SKM-1 treated with dmso at 0.1 percent for 144 hours (cell line): ENCODE data around the gene IPPK.

Experiments used
- DNase-seq: peaks from one replicate; lab custom pipeline; 2025; ENCODE audit not compliant: unreplicated experiment; lab: John Stamatoyannopoulos, UW

IPPK gene

DNA sequence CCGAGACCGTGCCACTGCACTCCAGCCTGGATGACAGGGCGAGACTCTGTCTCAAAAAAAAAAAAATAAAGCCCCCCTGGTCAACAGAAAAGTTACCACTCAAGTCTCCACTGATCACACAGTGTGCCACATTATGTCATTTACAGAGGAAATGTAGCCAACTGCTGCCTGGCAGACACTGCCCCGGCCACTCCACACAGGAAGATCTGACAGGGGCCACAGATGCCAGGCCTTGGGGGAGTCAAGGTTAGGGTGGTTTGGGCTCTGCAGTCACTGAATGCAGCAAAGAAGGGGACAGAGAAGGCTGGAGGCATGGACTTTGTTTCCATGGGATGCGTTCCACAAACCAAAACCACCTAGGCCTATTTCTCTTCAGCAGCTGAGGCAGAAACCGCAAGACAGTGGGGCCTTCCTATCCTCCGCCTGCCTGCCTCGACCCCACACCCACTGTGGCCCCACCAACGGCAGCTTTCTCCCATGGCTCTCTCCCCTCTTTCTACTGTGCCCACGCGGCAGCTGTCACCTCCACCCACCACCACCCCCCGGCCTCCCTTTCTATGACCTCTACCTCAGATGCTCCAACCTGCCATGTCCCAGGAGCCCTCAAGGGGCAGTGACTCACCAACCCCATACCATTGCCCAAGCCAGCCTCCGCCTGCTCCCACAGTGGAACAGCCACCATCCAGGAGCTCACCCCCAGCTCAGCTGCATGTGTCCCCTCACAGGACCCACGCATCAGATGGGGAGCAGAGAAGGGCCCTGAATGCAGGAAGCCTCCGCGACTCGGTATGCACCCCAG lies 12.4 kb downstream of the IPPK start:
- no peak for DNase-seq

DNA sequence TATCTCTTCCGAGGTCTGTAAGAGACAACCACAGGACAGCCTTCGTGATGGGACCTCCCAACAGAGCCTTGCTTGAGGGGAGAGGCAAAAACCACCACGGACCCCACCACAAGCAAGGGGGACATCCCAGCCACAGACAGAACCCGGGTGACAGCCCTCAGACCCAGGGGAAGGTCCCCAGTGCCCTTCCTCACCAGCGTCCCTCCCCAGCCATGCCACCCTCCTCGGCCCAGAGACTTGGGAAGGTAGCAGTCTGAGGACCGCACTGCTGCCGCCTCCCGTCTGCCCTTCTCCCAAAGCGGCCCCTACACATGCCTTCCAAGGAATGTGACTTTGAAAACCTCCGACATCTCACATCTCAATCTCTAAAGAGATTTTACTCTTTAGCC lies 13.4 kb downstream of the IPPK start:
- DNase-seq: no peak

DNA sequence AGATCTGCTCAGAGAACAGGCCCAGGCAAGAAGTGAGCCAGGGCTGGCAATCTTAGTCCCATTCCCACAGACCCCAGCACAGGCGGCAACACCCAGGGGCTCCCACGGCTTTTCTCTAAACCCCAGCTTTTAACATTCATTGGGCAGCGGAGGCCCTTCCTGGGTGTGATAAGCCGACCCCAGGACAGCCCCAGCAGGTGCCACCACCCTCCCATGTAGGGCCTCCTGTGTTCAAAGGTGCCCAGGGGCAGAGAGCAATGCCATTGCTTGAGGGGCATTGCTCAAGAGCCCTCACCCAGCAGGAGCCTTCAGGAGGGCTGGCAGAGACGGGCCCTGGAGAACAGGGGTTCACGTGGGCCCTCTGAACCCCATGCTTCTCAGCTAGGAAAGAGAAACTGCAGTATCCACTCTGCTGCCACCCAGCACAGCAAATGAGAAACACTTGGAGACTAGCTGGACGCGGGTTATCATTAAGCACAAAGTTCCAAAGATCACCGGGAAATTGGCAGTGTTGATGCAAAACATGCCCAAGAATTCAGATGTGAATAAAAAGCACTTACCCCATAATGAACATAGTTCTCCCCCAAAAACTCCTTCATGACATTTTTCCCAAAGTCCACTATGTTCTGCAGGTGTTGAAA lies 13.9 kb downstream of the IPPK start:
- no peak for DNase-seq

GRCh38 chr9:92655366-92655765 lies 14.6 kb downstream of the IPPK start:
- DNase-seq: no peak

- no peak for DNase-seq
Measured at GRCh38 chr9:92654481-92655301, 15.2 kb downstream of the IPPK start.

- DNase-seq: no peak
Measured at GRCh38 chr9:92652461-92652860, 17.5 kb downstream of the IPPK start.

GRCh38 chr9:92650839-92651621 lies 18.9 kb downstream of the IPPK start:
- DNase-seq: no peak

DNA sequence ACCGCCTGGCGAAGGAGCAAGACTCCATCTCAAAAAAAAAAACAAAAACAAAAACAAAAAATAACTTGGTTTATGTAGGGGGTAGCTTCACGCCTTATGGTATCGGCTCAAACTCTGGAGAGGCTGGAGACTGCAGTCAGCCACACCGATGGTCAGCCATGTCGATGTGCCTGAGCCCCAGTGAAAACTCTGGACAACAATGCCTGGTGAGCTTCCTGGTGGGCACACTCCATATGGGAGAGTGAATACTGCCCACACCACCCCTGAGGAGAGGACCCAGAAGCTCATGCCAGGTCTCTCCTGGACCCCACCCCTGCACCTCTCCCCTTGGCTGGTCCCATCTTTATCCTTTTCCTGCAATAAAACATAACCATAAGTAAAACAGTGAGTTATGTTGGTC lies 19.6 kb downstream of the IPPK start:
- DNase-seq: no peak

- DNase-seq: no peak
Measured at GRCh38 chr9:92649007-92649406, 20.9 kb downstream of the IPPK start.

GRCh38 chr9:92648474-92648971 lies 21.4 kb downstream of the IPPK start:
- DNase-seq: no peak

DNA sequence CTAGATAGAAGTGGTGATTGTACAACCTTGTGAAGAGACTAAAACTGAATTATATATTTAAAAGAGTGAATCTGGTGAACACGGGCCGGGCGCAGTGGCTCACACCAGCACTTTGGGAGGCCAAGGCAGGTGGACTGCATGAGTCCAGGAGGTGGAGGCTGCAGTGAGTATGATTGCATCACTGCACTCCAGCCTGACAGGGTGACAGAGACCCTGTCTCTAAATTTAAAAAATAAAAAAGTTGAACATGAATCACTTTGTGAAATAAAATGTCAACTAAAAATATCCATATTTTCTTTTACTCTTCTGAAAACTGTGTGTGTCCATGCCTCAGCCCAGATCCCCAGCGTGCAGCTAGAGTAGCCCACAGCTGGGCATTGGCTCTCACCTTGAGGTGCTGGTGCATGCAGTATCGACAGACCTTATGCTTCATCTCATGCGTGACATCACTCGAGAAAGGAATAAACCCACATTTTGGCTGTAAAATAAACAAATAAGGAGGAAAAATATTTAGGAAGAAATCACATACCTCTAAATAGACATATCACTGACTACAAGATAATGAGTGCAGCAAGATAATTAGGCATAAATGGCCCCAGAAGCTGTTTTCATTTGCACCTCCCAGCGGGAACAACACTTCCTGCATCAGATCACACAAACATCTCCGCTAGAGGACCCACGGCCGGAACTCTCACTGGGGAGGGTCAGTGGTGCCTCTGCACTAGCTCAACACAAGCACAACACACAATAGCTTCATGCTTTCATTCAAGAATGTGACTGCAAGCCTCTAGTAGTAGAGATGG lies 22.1 kb downstream of the IPPK start:
- no peak for DNase-seq

DNA sequence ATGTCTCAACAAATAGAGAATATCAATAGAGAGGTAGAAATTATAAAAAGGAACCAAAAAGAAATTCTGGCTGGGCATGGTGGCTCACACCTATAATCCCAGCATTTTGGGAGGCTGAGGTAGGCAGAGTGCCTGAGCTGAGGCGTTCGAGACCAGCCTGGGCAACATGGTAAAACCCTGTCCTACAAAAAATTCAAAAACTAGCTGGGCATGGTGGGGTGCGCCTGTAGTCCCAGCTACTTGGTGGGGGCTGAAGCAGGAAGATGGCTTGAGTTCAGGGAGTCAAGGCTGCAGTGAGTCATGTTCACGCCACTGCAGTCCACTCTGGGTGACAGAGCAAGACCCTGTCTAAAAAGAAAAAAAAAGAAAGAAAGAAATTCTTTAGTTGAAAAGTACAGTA lies 24.9 kb downstream of the IPPK start:
- DNase-seq: no peak

GRCh38 chr9:92644278-92644677 lies 25.7 kb downstream of the IPPK start:
- DNase-seq: no peak

- no peak for DNase-seq
Measured at GRCh38 chr9:92642564-92642963, 27.4 kb downstream of the IPPK start.

GRCh38 chr9:92642041-92642451 lies 27.9 kb downstream of the IPPK start:
- no peak for DNase-seq

- DNase-seq: no peak
Measured at GRCh38 chr9:92641092-92641809, 28.7 kb downstream of the IPPK start.

GRCh38 chr9:92640398-92641091 lies 29.4 kb downstream of the IPPK start:
- DNase-seq: no peak

GRCh38 chr9:92639791-92640271 lies 30.1 kb downstream of the IPPK start:
- DNase-seq: no peak

DNA sequence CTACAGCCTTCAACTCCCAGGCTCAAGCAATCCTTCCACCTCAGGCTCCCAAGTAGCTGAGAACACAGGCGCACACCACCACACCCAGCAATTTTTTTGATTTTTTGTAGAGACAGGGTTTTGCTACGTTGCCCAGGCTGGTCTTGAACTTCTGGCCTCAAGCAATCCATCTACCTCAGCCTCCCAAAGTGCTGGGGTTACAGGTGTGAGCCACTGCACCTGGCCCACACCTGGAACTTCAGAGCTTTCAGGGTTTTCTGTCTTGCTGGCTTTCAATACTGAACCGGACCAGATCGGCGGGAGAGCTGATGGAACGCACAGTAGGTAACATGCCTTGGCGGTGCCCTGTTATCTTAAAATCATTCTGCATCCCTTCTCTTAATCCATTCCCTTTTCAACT lies 30.8 kb downstream of the IPPK start:
- DNase-seq: no peak
